ENCODE measurements around the gene RASGEF1B.
"Not testable (repeated sequence)": the region's sequence is repeated elsewhere in the genome, so short reads cannot be mapped to it uniquely, and the experiment has no call there.

RASGEF1B gene

GRCh38 chr4:81486502-81486901 lies 14.8 kb upstream of the RASGEF1B start:
- DNase-seq (ENCODE audit: low spot score) = no peak
- no peak overlapping the region for H3K4me3 Mint-ChIP-seq
- peaks cover 7% of the 10 kb centered on the region for H3K36me3 Mint-ChIP-seq (ENCODE audit: low read depth)
- no peak overlapping the region for H3K27ac Mint-ChIP-seq
- peaks cover 7% of the 10 kb centered on the region for H3K27me3 Mint-ChIP-seq (ENCODE audit: low read depth)
- peaks cover 5% of the 10 kb centered on the region for H3K4me1 Mint-ChIP-seq (ENCODE audit: low read depth)
- H3K9me3 Mint-ChIP-seq = peaks cover 19% of the 10 kb centered on the region

DNA sequence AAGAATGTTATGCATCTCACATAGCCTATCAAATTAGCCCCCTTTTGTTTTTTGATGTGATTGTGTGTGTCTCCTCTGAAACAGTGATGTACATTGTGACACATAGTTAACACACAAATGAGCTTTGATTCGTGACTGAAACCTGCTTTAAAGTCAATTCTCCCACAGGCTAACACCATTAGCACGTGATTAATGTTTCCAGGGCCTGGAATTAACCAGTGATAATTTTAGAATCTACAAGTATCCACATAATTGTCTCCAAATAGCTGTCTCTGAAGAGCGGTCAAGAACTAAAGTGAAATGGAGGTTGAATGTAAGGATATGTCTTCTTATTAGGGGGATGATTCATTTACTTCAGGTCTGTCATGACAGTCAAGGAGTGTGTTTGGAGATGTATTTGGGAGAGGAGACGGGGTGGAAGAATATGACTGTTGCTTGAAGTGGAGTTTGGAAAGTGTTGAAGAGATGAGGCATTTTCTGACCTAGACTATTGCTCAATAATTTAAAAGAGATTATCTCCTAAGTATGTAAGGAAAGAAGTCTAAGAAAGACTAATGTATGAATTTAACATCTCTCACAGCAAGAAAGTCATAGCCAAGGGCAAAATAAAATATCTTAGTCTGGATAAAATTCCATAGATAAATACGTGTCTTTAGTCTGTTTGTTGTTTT lies 13.7 kb upstream of the RASGEF1B start:
- Mint-ChIP-seq H3K4me3 (no peak overlapping the region), H3K36me3 (ENCODE audit: low read depth) (peaks cover 2% of the 10 kb centered on the region), H3K27ac (no peak overlapping the region), H3K27me3 (ENCODE audit: low read depth) (peaks cover 7% of the 10 kb centered on the region), H3K4me1 (ENCODE audit: low read depth) (peaks cover under 1% of the 10 kb centered on the region), H3K9me3 (peaks cover 11% of the 10 kb centered on the region)
- no peak for DNase-seq (ENCODE audit: low spot score)

- no peak overlapping the region for H3K27ac Mint-ChIP-seq
- no peaks in the 10 kb centered on the region for H3K36me3 Mint-ChIP-seq (ENCODE audit: low read depth)
- H3K4me1 Mint-ChIP-seq (ENCODE audit: low read depth) = no peaks in the 10 kb centered on the region
- H3K9me3 Mint-ChIP-seq = no peaks in the 10 kb centered on the region
- H3K4me3 Mint-ChIP-seq = no peak overlapping the region
- DNase-seq (ENCODE audit: low spot score) = no peak
- peaks cover 10% of the 10 kb centered on the region for H3K27me3 Mint-ChIP-seq (ENCODE audit: low read depth)
Observed at GRCh38 chr4:81482326-81482725, 10.6 kb upstream of the RASGEF1B start.

- no peaks in the 10 kb centered on the region for H3K9me3 Mint-ChIP-seq
- H3K27ac Mint-ChIP-seq = no peak overlapping the region
Observed at GRCh38 chr4:81481151-81481550, 9.4 kb upstream of the RASGEF1B start.

DNA sequence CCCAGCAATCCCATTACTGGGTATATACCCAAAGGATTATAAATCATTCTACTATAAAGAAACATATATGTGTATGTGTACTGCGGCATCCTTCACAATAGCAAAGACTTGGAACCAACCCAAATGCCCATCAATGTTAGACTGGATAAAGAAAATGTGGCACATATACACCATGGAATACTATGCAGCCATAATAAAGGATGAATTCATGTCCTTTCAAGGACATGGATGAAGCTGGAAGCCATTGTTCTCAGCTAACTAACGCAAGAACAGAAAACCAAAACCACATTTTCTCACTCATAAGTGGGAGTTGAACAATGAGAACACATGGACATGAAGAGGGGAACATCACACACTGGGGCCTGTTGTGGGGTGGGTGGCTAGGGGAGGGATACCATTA lies 7.9 kb upstream of the RASGEF1B start:
- H3K27ac Mint-ChIP-seq; H3K36me3 Mint-ChIP-seq (ENCODE audit: low read depth); H3K4me1 Mint-ChIP-seq (ENCODE audit: low read depth); H3K9me3 Mint-ChIP-seq; H3K4me3 Mint-ChIP-seq; DNase-seq (ENCODE audit: low spot score): not testable (repeated sequence)
- H3K27me3 Mint-ChIP-seq (ENCODE audit: low read depth) = peaks cover 23% of the 10 kb centered on the region

More at GRCh38 chr4:81481151-81481550, 9.4 kb upstream of the RASGEF1B start:
- Mint-ChIP-seq H3K4me3 (no peak overlapping the region), H3K27me3 (ENCODE audit: low read depth) (peaks cover 17% of the 10 kb centered on the region), H3K36me3 (ENCODE audit: low read depth) (no peaks in the 10 kb centered on the region), H3K4me1 (ENCODE audit: low read depth) (no peaks in the 10 kb centered on the region)
- DNase-seq (ENCODE audit: low spot score) = no peak

DNA sequence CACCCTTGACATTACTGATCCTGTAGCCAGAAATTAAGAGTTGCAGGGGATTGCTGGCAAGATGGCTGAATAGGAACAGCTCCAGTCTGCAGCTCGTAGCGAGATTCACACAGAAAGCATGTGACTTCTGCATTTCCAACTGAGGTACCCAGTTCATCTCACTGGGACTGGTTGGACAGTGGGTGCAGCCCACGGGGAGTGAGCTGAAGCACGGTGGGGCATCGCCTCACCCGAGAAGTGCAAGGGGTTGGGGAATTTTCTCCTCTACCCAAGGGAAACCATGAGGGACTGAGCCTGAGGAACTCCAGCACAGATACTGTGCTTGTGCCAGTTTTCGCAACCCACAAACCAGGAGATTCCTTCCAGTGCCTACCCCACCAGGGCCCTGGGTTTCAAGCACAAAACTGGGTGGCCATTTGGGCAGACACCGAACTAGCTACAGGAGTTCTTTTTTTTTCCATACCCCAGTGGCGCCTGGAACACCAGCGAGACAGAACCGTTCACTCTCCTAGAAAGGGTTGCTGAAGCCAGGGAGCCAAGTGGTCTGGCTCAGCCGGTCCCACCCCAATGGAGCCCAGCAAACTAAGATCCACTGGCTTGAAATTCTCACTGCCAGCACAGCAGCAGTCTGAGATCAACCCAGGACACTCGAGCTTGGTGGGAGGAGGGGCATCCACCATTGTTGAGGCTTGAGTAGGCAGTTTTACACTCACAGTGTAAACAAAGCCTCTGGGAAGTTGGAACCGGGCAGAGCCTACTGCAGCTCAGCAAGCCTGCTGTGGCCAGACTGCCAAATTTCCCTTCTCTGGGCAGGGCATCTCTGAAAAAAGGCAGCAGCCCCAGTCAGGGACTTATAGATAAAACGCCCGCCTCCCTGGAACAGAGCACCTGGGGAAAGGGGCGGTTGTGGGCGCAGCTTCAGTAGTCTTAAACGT lies 1.9 kb upstream of the RASGEF1B start:
- Mint-ChIP-seq H3K27me3 (ENCODE audit: low read depth) (peaks cover 52% of the 10 kb centered on the region), H3K4me1 (ENCODE audit: low read depth) (peaks cover 22% of the 10 kb centered on the region)
- not testable (repeated sequence) for H3K27ac Mint-ChIP-seq; H3K9me3 Mint-ChIP-seq; H3K36me3 Mint-ChIP-seq (ENCODE audit: low read depth); H3K4me3 Mint-ChIP-seq; DNase-seq (ENCODE audit: low spot score)

GRCh38 chr4:81472281-81473182 lies 825 bp upstream of the RASGEF1B start:
- Mint-ChIP-seq H3K4me1 (ENCODE audit: low read depth) (peaks cover 22% of the 10 kb centered on the region), H3K27ac (peak overlapping the region; percentile 70), H3K36me3 (ENCODE audit: low read depth) (no peaks in the 10 kb centered on the region), H3K27me3 (ENCODE audit: low read depth) (peaks cover 47% of the 10 kb centered on the region), H3K9me3 (no peaks in the 10 kb centered on the region), H3K4me3 (peak overlapping the region; percentile 88)
- DNase-seq (ENCODE audit: low spot score) = no peak

- H3K36me3 Mint-ChIP-seq (ENCODE audit: low read depth) = no peaks in the 10 kb centered on the region
- H3K27ac Mint-ChIP-seq = peak overlapping the region; percentile 60
- DNase-seq (ENCODE audit: low spot score) = no peak
- H3K4me3 Mint-ChIP-seq = peak overlapping the region; percentile 86
- H3K9me3 Mint-ChIP-seq = no peaks in the 10 kb centered on the region
- H3K4me1 Mint-ChIP-seq (ENCODE audit: low read depth) = peaks cover 22% of the 10 kb centered on the region
- H3K27me3 Mint-ChIP-seq (ENCODE audit: low read depth) = peaks cover 40% of the 10 kb centered on the region
Observed at GRCh38 chr4:81471298-81471587, 464 bp downstream of the RASGEF1B start.

DNA sequence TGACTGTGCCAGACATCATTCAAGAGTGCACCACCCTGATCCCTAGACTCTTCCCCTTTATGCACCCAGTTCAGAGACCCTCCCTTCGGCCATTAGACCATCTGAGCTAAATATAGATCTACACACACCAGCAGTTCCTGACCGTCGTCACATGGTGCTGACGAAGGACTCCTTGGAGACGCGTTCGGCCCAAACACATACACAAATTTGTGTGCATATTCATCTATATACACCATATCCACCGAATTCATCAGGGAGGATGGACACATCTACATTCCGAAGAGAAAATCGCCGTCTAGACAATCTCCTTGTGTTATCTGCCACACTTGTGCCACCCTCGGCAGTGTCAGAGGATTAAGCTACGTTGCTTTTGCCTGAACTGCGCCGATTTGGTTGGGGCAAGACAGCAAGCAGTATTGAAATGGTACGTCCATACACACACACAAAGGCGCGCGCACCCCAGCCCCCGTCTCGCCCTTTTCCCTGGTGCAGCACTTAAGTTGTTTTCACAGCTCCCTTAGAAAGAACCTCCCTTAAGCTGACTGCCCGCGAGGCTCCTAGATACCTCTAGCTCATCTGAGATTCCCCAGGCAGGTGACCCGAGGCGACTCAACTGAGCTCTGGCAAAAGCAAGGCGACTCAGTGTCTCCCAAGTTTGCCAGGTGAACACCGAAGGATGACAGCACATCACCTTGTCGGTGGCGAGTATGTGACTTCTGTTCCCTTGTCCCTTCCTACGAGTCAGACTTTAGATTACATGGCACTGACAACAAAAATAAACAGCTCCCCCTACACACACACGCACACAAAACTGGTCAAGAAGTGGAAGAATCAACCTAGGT lies 1.0 kb downstream of the RASGEF1B start:
- peaks cover 22% of the 10 kb centered on the region for H3K4me1 Mint-ChIP-seq (ENCODE audit: low read depth)

GRCh38 chr4:81469781-81470455 lies 1.8 kb downstream of the RASGEF1B start:
- H3K9me3 Mint-ChIP-seq = no peaks in the 10 kb centered on the region
- peaks cover 19% of the 10 kb centered on the region for H3K4me1 Mint-ChIP-seq (ENCODE audit: low read depth)
- no peaks in the 10 kb centered on the region for H3K36me3 Mint-ChIP-seq (ENCODE audit: low read depth)
- DNase-seq (ENCODE audit: low spot score) = no peak
- no peak overlapping the region for H3K27ac Mint-ChIP-seq
- H3K27me3 Mint-ChIP-seq (ENCODE audit: low read depth) = peaks cover 32% of the 10 kb centered on the region
- H3K4me3 Mint-ChIP-seq = peak overlapping the region; percentile 86

More for the DNA sequence above, 1.0 kb downstream of the RASGEF1B start:
- Mint-ChIP-seq H3K4me3 (peak overlapping the region; percentile 86), H3K27me3 (ENCODE audit: low read depth) (peaks cover 36% of the 10 kb centered on the region), H3K36me3 (ENCODE audit: low read depth) (no peaks in the 10 kb centered on the region), H3K27ac (peak overlapping the region; percentile 60), H3K9me3 (no peaks in the 10 kb centered on the region)
- peak; percentile 9 for DNase-seq (ENCODE audit: low spot score)

DNA sequence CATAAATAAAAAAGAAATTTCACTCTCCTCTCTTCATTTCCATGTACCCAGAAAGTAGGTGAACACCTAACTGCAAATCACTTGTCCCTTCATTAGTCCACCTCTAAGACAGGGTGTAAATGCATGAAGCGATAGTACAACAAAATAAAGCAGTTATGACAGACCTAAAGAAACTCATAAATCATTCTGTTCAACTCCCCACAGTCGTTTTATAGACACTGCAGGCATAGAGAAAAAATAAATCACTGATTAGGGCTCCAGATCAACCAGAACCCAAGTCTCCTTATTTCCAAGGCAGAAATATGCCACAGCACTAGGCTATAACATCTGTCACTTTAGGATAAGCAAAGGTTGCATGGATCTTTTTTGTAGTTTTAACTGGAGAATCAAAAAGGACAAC lies 3.0 kb downstream of the RASGEF1B start:
- Mint-ChIP-seq H3K4me1 (ENCODE audit: low read depth) (peaks cover 19% of the 10 kb centered on the region), H3K27ac (no peak overlapping the region), H3K36me3 (ENCODE audit: low read depth) (no peaks in the 10 kb centered on the region), H3K9me3 (no peaks in the 10 kb centered on the region), H3K27me3 (ENCODE audit: low read depth) (peaks cover 30% of the 10 kb centered on the region), H3K4me3 (no peak overlapping the region)
- no peak for DNase-seq (ENCODE audit: low spot score)

- Mint-ChIP-seq H3K27me3 (ENCODE audit: low read depth) (peaks cover 25% of the 10 kb centered on the region), H3K27ac (no peak overlapping the region)
Observed at GRCh38 chr4:81467672-81467964, 4.1 kb downstream of the RASGEF1B start.

More at GRCh38 chr4:81467672-81467964, 4.1 kb downstream of the RASGEF1B start:
- Mint-ChIP-seq H3K4me1 (ENCODE audit: low read depth) (peaks cover 17% of the 10 kb centered on the region), H3K36me3 (ENCODE audit: low read depth) (no peaks in the 10 kb centered on the region), H3K4me3 (no peak overlapping the region), H3K9me3 (no peaks in the 10 kb centered on the region)
- no peak for DNase-seq (ENCODE audit: low spot score)
